Liver (tissue), 2 donors: ENCODE data around the gene HAVCR1.

Source experiments
- CTCF ChIP-seq: fragments of 150-350 bp; IDR thresholded peaks from 2 replicates; pipeline ENCODE4 v1.5.1; 2017; ENCODE audit warnings: improper control_type of control experiment, low read depth, low read length; ENCODE audit not compliant: missing input control
- REST ChIP-seq: IDR thresholded peaks from 2 replicates; pipeline ENCODE4 v1.6.1; 2016; ENCODE audit warnings: antibody characterized with exemption, mild to moderate bottlenecking
- donor health status: healthy.

GRCh38 chr5:157068785-157069184 lies 9.9 kb upstream of the HAVCR1 start:
- TF ChIP-seq REST = no peak
- no peak for TF ChIP-seq CTCF
